SK-N-SH treated with all-trans-retinoic acid at 6 μM for 48 hours (cell line): ENCODE measurements around the gene CACNA2D2.

Experiments used
- ATAC-seq: fragments of 200-7000 bp; cut with Tn5 transposase; 3 replicates; pipeline ENCODE4 v1.9.1; 2020; ENCODE audit warnings: mild to moderate bottlenecking, moderate library complexity
- ARNTL ChIP-seq: fragments of 450-650 bp; formaldehyde crosslinking; IDR thresholded peaks from 2 replicates; pipeline ENCODE4 v1.5.0; 2020; ENCODE audit warnings: low read depth, mild to moderate bottlenecking, moderate library complexity, borderline replicate concordance
- BACH2 ChIP-seq: fragments of 250-450 bp; sonication (Bioruptor Pico); IDR thresholded peaks from 2 replicates; pipeline ENCODE4 v1.9.0; 2021; ENCODE audit warnings: mild to moderate bottlenecking, borderline replicate concordance
- CSDC2 ChIP-seq: fragments of 250-450 bp; sonication (Bioruptor Pico); IDR thresholded peaks from 2 replicates; pipeline ENCODE4 v1.5.0; 2020; ENCODE audit warnings: mild to moderate bottlenecking, moderate library complexity
- ESRRG ChIP-seq: fragments of 250-450 bp; sonication (Bioruptor Pico); IDR thresholded peaks from 2 replicates; pipeline ENCODE4 v1.6.1; 2021; ENCODE audit warnings: mild to moderate bottlenecking
- GLIS3 ChIP-seq: fragments of 250-450 bp; sonication (Bioruptor Pico); IDR thresholded peaks from 2 replicates; pipeline ENCODE4 v1.5.0; 2020; ENCODE audit warnings: mild to moderate bottlenecking, moderate library complexity
- ISL1 ChIP-seq: fragments of 250-450 bp; sonication (Bioruptor Pico); IDR thresholded peaks from 2 replicates; pipeline ENCODE4 v2.1.2; 2022; ENCODE audit warnings: mild to moderate bottlenecking, moderate library complexity
- OSR1 ChIP-seq: fragments of 250-450 bp; sonication (Bioruptor Pico); IDR thresholded peaks from 2 replicates; pipeline ENCODE4 v1.8.0; 2022; ENCODE audit warnings: moderate library complexity, mild to moderate bottlenecking, inconsistent platforms
- PATZ1 ChIP-seq: fragments of 250-450 bp; sonication (Bioruptor Pico); IDR thresholded peaks from 2 replicates; pipeline ENCODE4 v1.8.0; 2020; ENCODE audit warnings: mild to moderate bottlenecking, moderate library complexity, borderline replicate concordance
- POU6F1 ChIP-seq: fragments of 250-450 bp; sonication (Bioruptor Pico); IDR thresholded peaks from 2 replicates; pipeline ENCODE4 v1.8.0; 2021; ENCODE audit warnings: low read depth, mild to moderate bottlenecking, moderate library complexity, borderline replicate concordance
- PPARA ChIP-seq: fragments of 250-450 bp; sonication (Bioruptor Pico); IDR thresholded peaks from 2 replicates; pipeline ENCODE4 v1.5.0; 2020; ENCODE audit warnings: mild to moderate bottlenecking, borderline replicate concordance
- RARB ChIP-seq: fragments of 250-450 bp; sonication (Bioruptor Pico); IDR thresholded peaks from 2 replicates; pipeline ENCODE4 v1.8.0; 2021; ENCODE audit warnings: mild to moderate bottlenecking, moderate library complexity
- SNAI2 ChIP-seq: fragments of 250-450 bp; sonication (Bioruptor Pico); IDR thresholded peaks from 2 replicates; pipeline ENCODE4 v1.5.0; 2020; ENCODE audit warnings: mild to moderate bottlenecking, moderate library complexity
- TCF4 ChIP-seq: fragments of 250-450 bp; sonication (Bioruptor Pico); IDR thresholded peaks from 2 replicates; pipeline ENCODE4 v1.8.0; 2021; ENCODE audit warnings: mild to moderate bottlenecking, moderate library complexity, borderline replicate concordance
- TSHZ2 ChIP-seq: fragments of 250-450 bp; sonication (Bioruptor Pico); IDR thresholded peaks from 2 replicates; pipeline ENCODE4 v1.5.0; 2020; ENCODE audit warnings: mild to moderate bottlenecking, moderate library complexity
- ZC3H10 ChIP-seq: fragments of 250-450 bp; sonication (Bioruptor Pico); IDR thresholded peaks from 2 replicates; pipeline ENCODE4 v1.5.1; 2021; ENCODE audit warnings: mild to moderate bottlenecking, moderate library complexity
- ZFP3 ChIP-seq: fragments of 250-450 bp; sonication (Bioruptor Pico); IDR thresholded peaks from 2 replicates; pipeline ENCODE4 v1.5.0; 2020; ENCODE audit warnings: mild to moderate bottlenecking, moderate library complexity
- ZFP30 ChIP-seq: fragments of 450-650 bp; formaldehyde crosslinking; IDR thresholded peaks from 2 replicates; pipeline ENCODE4 v1.5.0; 2022; ENCODE audit warnings: mild to moderate bottlenecking, moderate library complexity
- ZNF565 ChIP-seq: fragments of 450-650 bp; formaldehyde crosslinking; conservative IDR thresholded peaks from 2 replicates; pipeline ENCODE4 v1.5.0; 2020; ENCODE audit warnings: low read depth, mild to moderate bottlenecking, moderate library complexity
- ZNF70 ChIP-seq: fragments of 450-650 bp; formaldehyde crosslinking; IDR thresholded peaks from 2 replicates; pipeline ENCODE4 v1.5.0; 2020; ENCODE audit warnings: mild to moderate bottlenecking, moderate library complexity
- ZNF8 ChIP-seq: fragments of 450-650 bp; formaldehyde crosslinking; IDR thresholded peaks from 2 replicates; pipeline ENCODE4 v1.5.0; 2020; ENCODE audit warnings: mild to moderate bottlenecking, moderate library complexity
- TF ChIP-seq, protein P1 (sequence below): fragments of 250-450 bp; sonication (Bioruptor Pico); IDR thresholded peaks from 2 replicates; pipeline ENCODE4 v1.5.1; 2020; ENCODE audit warnings: low read depth, mild to moderate bottlenecking, moderate library complexity

CACNA2D2 gene

GRCh38 chr3:50369012-50369670, 134.3 kb downstream of the CACNA2D2 start:
- TF ChIP-seq ESRRG (CRISPR knock-in tag), result no peak
- TF ChIP-seq TSHZ2, result no peak
- no peak for TF ChIP-seq ZNF70
- TF ChIP-seq, protein P1, sequence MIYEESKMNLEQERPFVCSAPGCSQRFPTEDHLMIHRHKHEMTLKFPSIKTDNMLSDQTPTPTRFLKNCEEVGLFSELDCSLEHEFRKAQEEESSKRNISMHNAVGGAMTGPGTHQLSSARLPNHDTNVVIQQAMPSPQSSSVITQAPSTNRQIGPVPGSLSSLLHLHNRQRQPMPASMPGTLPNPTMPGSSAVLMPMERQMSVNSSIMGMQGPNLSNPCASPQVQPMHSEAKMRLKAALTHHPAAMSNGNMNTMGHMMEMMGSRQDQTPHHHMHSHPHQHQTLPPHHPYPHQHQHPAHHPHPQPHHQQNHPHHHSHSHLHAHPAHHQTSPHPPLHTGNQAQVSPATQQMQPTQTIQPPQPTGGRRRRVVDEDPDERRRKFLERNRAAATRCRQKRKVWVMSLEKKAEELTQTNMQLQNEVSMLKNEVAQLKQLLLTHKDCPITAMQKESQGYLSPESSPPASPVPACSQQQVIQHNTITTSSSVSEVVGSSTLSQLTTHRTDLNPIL, result no peak
- no peak for TF ChIP-seq ISL1 (CRISPR knock-in tag)
- TF ChIP-seq CSDC2 (CRISPR knock-in tag), result no peak
- TF ChIP-seq OSR1 (CRISPR knock-in tag), result no peak
- TF ChIP-seq PPARA, result no peak
- no peak for TF ChIP-seq ZFP3 (CRISPR knock-in tag)
- no peak for TF ChIP-seq ZFP30 (CRISPR knock-in tag)
- TF ChIP-seq PATZ1 (CRISPR knock-in tag), result no peak
- no peak for TF ChIP-seq SNAI2 (CRISPR knock-in tag)
- TF ChIP-seq ZNF565 (CRISPR knock-in tag), result no peak
- no peak for TF ChIP-seq ARNTL (CRISPR knock-in tag)
- no peak for TF ChIP-seq ZC3H10
- no peak for TF ChIP-seq POU6F1 (CRISPR knock-in tag)
- TF ChIP-seq RARB (CRISPR knock-in tag), result no peak
- no peak for TF ChIP-seq GLIS3
- TF ChIP-seq TCF4 (CRISPR knock-in tag), result no peak
- no peak for TF ChIP-seq BACH2 (CRISPR knock-in tag)
- TF ChIP-seq, all 23 proteins: peak for 0
- ATAC-seq, result no peak

GRCh38 chr3:50365842-50366220, 137.6 kb downstream of the CACNA2D2 start:
- no peak for ATAC-seq
- TF ChIP-seq ZNF8 (CRISPR knock-in tag), result no peak
- TF ChIP-seq GLIS3, result no peak
- no peak for TF ChIP-seq POU6F1 (CRISPR knock-in tag)
- TF ChIP-seq PPARA, result no peak
- TF ChIP-seq ISL1 (CRISPR knock-in tag), result no peak
- TF ChIP-seq ESRRG (CRISPR knock-in tag), result no peak

DNA sequence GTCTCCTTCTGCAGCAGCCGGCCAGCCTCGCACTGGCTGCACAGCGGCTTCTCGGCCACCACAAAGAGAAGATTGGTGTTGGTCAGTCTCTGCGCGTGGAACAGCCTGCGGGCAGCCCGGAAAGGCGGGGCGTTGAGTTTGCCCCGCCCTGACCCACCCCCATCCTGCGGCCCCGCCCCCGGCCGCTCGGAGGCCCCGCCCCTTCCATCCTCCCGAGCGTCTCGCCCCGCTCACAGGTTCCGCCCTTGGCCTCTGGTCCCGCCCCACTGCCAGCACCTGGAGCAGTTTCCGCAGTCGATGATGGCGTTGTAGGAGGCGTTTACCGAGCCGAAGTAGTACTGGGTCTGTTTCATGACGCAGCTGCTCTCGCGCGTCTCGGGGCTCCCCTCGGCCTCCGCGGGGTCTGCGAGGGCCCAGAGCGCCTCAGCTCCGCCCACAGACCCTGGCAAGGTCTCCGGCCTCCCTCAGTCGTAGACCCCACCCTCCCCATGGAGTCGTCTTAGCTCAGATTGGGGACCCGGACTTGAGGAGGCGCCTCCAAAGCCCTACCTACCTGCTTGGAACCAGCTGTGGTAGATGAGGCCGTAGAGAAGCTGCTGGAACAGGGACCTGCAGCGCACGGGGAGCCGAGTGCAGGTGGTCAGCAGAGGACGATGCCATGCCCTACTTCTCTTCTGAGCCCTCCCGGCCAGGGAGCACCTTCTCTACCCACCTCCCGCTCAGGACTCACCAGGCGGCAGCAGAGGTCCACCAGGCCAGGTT, 138.2 kb downstream of the CACNA2D2 start:
- no peak for ATAC-seq
- no peak for TF ChIP-seq CSDC2 (CRISPR knock-in tag)
- no peak for TF ChIP-seq SNAI2 (CRISPR knock-in tag)
- TF ChIP-seq TCF4 (CRISPR knock-in tag), result no peak
- no peak for TF ChIP-seq BACH2 (CRISPR knock-in tag)
- TF ChIP-seq ESRRG (CRISPR knock-in tag), result no peak
- TF ChIP-seq ZFP30 (CRISPR knock-in tag), result no peak
- TF ChIP-seq ARNTL (CRISPR knock-in tag), result no peak
- TF ChIP-seq RARB (CRISPR knock-in tag), result no peak
